SU-DHL-6 (cell line): ENCODE measurements around the gene FHL1.

ENCODE experiments used
- EZH2phosphoT487 ChIP-seq: fragments of 200-600 bp; sonication (generic), shearing (Covaris generic); conservative IDR thresholded peaks from 2 replicates; pipeline ENCODE4 v1.6.1; 2018; ENCODE audit warnings: mild to moderate bottlenecking, antibody characterized with exemption, low read length, moderate library complexity, mixed read lengths
- TF ChIP-seq, protein P1 (sequence below): fragments of 200-600 bp; sonication (generic); IDR thresholded peaks from one replicate; pipeline ENCODE4 v1.5.1; 2017; ENCODE audit warnings: antibody characterized with exemption, mild to moderate bottlenecking, low read length, moderate library complexity; ENCODE audit not compliant: insufficient read depth, poor library complexity, severe bottlenecking

DNA sequence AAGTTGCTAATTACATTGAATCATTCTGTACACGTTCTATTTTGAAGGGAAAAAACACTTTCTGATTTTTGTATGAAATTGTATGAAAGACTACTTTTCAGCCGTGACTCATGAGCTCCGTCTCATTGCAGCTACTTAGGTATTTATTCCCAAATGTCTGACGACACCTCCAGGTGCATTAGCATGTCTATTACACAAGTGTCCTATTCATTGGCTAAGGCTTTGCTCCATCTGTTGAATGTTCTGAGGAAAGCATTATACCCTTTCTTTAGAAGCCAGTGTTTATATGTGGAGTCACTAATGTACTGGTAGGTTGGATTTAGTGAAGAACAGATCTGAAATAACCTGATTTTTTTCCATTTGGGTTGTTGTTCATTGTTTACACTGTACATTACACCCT, 52.0 kb downstream of the FHL1 start:
- TF ChIP-seq, protein P1, sequence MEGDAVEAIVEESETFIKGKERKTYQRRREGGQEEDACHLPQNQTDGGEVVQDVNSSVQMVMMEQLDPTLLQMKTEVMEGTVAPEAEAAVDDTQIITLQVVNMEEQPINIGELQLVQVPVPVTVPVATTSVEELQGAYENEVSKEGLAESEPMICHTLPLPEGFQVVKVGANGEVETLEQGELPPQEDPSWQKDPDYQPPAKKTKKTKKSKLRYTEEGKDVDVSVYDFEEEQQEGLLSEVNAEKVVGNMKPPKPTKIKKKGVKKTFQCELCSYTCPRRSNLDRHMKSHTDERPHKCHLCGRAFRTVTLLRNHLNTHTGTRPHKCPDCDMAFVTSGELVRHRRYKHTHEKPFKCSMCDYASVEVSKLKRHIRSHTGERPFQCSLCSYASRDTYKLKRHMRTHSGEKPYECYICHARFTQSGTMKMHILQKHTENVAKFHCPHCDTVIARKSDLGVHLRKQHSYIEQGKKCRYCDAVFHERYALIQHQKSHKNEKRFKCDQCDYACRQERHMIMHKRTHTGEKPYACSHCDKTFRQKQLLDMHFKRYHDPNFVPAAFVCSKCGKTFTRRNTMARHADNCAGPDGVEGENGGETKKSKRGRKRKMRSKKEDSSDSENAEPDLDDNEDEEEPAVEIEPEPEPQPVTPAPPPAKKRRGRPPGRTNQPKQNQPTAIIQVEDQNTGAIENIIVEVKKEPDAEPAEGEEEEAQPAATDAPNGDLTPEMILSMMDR, result no peak
- TF ChIP-seq EZH2phosphoT487, result no peak
